Esophagus (tissue), 2 donors: Measurements from ENCODE around the gene NDUFA9. TPM values are rescaled to one million over a fixed set of nuclear protein-coding genes. Genes with fewer than 3 reads are reported as not detected.

Experiments used
- H3K27ac ChIP-seq, 2 donors: one replicate each; pipeline ENCODE4 v1.5.1; 2013; ENCODE audit warnings: low read depth in 2 of 2, mild to moderate bottlenecking in 2 of 2, inconsistent platforms in 1 of 2, low read length in 1 of 2, moderate library complexity in 1 of 2
- H3K27me3 ChIP-seq, 2 donors: one replicate each; pipeline ENCODE4 v1.6.1; 2013; ENCODE audit warnings: low read length in 2 of 2, control low read depth in 1 of 2, mild to moderate bottlenecking in 1 of 2; ENCODE audit not compliant: insufficient read depth in 2 of 2, control insufficient read depth in 1 of 2
- H3K36me3 ChIP-seq, 2 donors: one replicate each; pipeline ENCODE4 v1.6.1; 2013; ENCODE audit warnings: low read length in 1 of 2; ENCODE audit not compliant: control insufficient read depth in 2 of 2, insufficient read depth in 2 of 2
- H3K4me1 ChIP-seq, 2 donors: one replicate each; pipeline ENCODE4 v1.6.1; 2013; ENCODE audit warnings: low read length in 1 of 2; ENCODE audit not compliant: control insufficient read depth in 2 of 2, insufficient read depth in 2 of 2
- H3K4me3 ChIP-seq, 2 donors: one replicate each; pipeline ENCODE4 v1.5.1; 2013; ENCODE audit warnings: low read length in 2 of 2, mild to moderate bottlenecking in 2 of 2, low read depth in 1 of 2, moderate library complexity in 1 of 2
- H3K9me3 ChIP-seq, 2 donors: one replicate each; pipeline ENCODE4 v1.6.1; 2013; ENCODE audit warnings: mild to moderate bottlenecking in 2 of 2, low read depth in 1 of 2, low read length in 1 of 2, moderate library complexity in 1 of 2; ENCODE audit not compliant: control insufficient read depth in 2 of 2, insufficient read depth in 1 of 2
- WGBS, 2 donors: extraction: QIAGEN DNeasy Blood & Tissue Kit; methylation state at CpG; one replicate each; pipeline ENCODE4 v1.1.7; 2013; 5-methylcytosine and 5-hydroxymethylcytosine counted together
- polyA plus RNA-seq, 2 donors: library from polyadenylated mRNA; stranded (reverse); fragments of 200-250 nt; gene quantifications; one replicate each; pipeline ENCODE4 v1.2.3, GENCODE V29; 2013
- donor health status: healthy with polysubstance abuse.
- donor health status: Bipolar disorder and iron deficiency.

NDUFA9 gene
- 10 to 100 TPM; 43.5 to 69.3 TPM for polyA plus RNA-seq

- 0 to 1% methylated on average over 39 of the region's 39 CpGs for WGBS, 2 donors
- Histone ChIP-seq H3K9me3 (no peaks in the 10 kb centered on the region), H3K4me1 (no peaks in the 10 kb centered on the region), H3K27ac (peak within 1 kb of the TSS; percentile 77 to 92), H3K36me3 (no peaks in the 10 kb centered on the region), H3K27me3 (no peaks in the 10 kb centered on the region), H3K4me3 (peak within 1 kb of the TSS; percentile 74 to 93)
These were observed at the start of gene NDUFA9, which contains the start of gene AKAP3 for GRCh38 chr12:4648501-4649357. NDUFA9 (plus strand) TSS chr12:4649114; CDS start chr12:4649127, 13 bp downstream. AKAP3 (minus strand) TSS chr12:4649051; CDS start chr12:4638196, 10,855 bp downstream.

- H3K4me1 ChIP-seq = peaks cover 0 to 2% of the 10 kb centered on the region in 2 donors
- H3K27me3 ChIP-seq = no peaks in the 10 kb centered on the region
- H3K9me3 ChIP-seq = no peaks in the 10 kb centered on the region
- no peak overlapping the region for H3K4me3 ChIP-seq
- WGBS, 2 donors = 64 to 65% methylated on average over 7 of the region's 7 CpGs
- no peaks in the 10 kb centered on the region for H3K36me3 ChIP-seq
- H3K27ac ChIP-seq = no peak overlapping the region
These were observed 45.5 kb upstream of the NDUFA9 start for GRCh38 chr12:4603421-4603820.

DNA sequence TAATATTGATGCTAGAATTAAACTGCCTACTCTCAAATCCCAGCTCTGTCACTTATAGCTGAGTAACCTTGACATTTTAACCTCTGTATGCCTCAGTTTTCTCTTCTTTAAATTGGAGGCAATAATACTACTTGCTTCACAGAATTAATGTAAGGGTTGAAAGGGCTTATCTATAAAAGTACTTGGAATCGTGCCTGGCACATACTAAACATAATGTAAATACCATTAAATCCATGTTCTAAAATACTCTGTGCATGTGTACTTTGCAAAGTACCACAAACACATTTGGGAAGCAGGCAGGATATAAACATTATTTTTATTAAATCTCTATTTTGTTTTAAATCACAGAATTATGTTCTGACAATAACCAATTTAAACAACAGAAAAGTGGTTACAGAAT, 45.0 kb upstream of the NDUFA9 start:
- Histone ChIP-seq H3K27ac (no peak overlapping the region), H3K27me3 (no peaks in the 10 kb centered on the region), H3K36me3 (no peaks in the 10 kb centered on the region), H3K4me3 (no peak overlapping the region), H3K9me3 (no peaks in the 10 kb centered on the region), H3K4me1 (peaks cover 0 to 2% of the 10 kb centered on the region in 2 donors)
- WGBS, 2 donors = 8 to 14% methylated on average over 1 of the region's 1 CpG

DNA sequence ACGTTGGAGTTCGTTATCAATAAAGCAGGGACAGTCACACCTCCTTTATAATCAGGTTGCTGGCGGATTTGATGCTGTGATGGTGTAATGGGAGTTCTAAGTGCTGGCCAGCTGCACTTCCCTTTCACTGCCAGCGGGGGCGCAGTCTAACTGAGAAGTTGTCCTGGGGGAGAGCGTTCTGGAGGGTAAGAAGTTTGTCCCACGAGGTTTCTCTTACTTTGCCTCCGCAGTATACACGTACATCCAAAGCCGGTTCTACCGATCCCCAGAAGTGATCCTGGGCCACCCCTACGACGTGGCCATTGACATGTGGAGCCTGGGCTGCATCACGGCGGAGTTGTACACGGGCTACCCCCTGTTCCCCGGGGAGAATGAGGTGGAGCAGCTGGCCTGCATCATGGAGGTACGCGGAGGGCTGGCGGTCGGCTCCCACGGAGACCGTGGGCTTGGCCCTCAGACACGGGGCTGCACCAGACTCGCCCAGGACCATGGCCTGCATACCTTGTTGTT, 44.2 kb upstream of the NDUFA9 start:
- 2 to 3% methylated on average over 25 of the region's 25 CpGs for WGBS, 2 donors
- H3K27ac ChIP-seq = peak overlapping the region; percentile 52 to 65

DNA sequence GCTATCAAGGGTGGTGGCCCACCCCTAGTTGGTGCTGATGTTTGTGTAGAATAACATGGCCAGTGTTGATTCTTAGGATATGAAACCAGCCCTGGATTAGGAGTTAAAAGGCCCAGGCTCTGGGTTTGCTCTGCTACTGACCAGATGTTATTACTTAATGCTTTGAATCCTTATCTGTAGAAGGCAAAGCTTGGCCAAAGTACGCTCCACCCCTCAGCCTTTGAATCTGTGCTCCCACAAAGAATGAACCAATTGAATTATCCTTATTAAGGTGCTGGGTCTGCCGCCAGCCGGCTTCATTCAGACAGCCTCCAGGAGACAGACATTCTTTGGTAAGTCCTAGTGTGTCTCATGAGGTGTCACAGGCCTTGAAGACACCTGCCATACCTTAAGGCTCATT, 41.9 kb upstream of the NDUFA9 start:
- WGBS, 2 donors = 79 to 84% methylated on average over 3 of the region's 3 CpGs
- Histone ChIP-seq H3K4me1 (peaks cover 0 to 2% of the 10 kb centered on the region in 2 donors), H3K36me3 (peaks cover 0 to 2% of the 10 kb centered on the region in 2 donors), H3K9me3 (no peaks in the 10 kb centered on the region), H3K4me3 (no peak overlapping the region), H3K27ac (no peak overlapping the region), H3K27me3 (no peaks in the 10 kb centered on the region)

More for the DNA sequence above, 44.2 kb upstream of the NDUFA9 start:
- H3K36me3 ChIP-seq = no peaks in the 10 kb centered on the region
- H3K9me3 ChIP-seq = no peaks in the 10 kb centered on the region
- no peaks in the 10 kb centered on the region for H3K27me3 ChIP-seq
- H3K4me3 ChIP-seq = peak overlapping the region; percentile 84 to 99
- H3K4me1 ChIP-seq = peaks cover 0 to 2% of the 10 kb centered on the region in 2 donors

DNA sequence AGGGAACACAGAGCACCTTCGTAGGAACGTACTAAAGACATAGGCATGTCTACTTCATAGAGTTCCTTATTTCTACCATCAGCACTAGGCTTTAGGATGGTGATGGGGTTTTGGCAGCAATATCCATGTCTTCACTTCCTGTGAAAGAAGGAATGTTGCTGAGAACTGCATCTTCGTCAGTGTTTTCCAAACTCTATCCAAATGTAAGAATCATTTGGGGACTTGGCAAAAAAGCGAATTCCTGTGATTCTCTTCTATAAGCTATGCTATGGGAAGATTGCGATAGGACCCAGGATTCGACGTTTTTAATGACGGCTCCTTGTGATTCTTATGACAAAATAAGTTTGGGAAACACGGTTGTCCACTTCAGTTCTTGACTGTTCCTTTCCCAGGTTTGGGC, 39.8 kb upstream of the NDUFA9 start:
- Histone ChIP-seq H3K27ac (no peak overlapping the region), H3K27me3 (no peaks in the 10 kb centered on the region), H3K4me3 (no peak overlapping the region), H3K4me1 (peaks cover 0 to 2% of the 10 kb centered on the region in 2 donors), H3K36me3 (peaks cover 0 to 5% of the 10 kb centered on the region in 2 donors), H3K9me3 (no peaks in the 10 kb centered on the region)
- WGBS, 2 donors = 88 to 89% methylated on average over 9 of the region's 9 CpGs

DNA sequence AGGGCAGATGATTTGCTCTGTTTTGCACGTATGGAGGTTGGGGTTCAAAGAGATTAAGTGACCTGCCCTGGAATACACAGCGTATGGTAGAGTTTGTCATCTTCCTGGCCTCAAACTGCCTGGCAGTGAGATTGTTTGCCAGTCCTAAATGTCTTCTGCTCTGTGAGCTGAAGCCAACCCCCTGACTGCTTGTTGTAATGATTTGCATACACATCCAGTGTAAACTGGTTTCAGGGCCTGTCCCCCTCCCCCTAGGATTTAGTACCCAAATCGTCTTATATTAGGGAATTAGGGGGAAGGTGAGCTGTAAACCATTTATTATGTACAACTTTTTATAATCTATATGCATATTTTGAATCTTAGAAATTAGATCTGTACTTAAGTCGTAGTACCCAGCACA, 38.4 kb upstream of the NDUFA9 start:
- Histone ChIP-seq H3K27me3 (no peaks in the 10 kb centered on the region), H3K27ac (no peak overlapping the region), H3K4me1 (peaks cover 0 to 2% of the 10 kb centered on the region in 2 donors), H3K9me3 (no peaks in the 10 kb centered on the region), H3K36me3 (peaks cover 3 to 5% of the 10 kb centered on the region in 2 donors), H3K4me3 (no peak overlapping the region)
- 68 to 71% methylated on average over 4 of the region's 4 CpGs for WGBS, 2 donors

- Histone ChIP-seq H3K4me1 (no peaks in the 10 kb centered on the region), H3K9me3 (no peaks in the 10 kb centered on the region), H3K27ac (no peak overlapping the region), H3K4me3 (no peak overlapping the region), H3K27me3 (no peaks in the 10 kb centered on the region), H3K36me3 (peaks cover 5 to 6% of the 10 kb centered on the region in 2 donors)
- 91 to 94% methylated on average over 9 of the region's 9 CpGs for WGBS, 2 donors
These were observed 33.2 kb upstream of the NDUFA9 start for GRCh38 chr12:4615667-4616066.

DNA sequence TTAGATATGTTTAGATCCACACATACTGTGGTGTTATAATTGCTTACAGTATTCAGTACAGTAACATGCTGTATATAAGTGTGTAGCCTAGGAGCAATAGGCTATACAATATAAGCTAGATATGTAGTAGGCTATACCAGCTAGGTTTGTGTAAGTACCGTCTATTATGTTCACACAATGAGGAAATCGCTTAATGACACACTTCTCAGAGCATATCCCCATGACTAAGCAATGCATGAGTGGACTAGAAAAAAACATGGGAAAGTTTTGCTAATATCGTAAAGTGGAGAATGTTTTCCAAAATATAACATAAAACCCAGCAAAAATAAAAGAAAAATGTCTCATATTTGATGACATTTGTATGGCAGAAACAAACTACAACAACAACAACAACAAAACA, 27.4 kb upstream of the NDUFA9 start:
- H3K27ac ChIP-seq = no peak overlapping the region
- H3K4me1 ChIP-seq = no peaks in the 10 kb centered on the region
- H3K4me3 ChIP-seq = no peak overlapping the region
- H3K36me3 ChIP-seq = no peaks in the 10 kb centered on the region
- no peaks in the 10 kb centered on the region for H3K27me3 ChIP-seq
- 90 to 95% methylated on average over 3 of the region's 3 CpGs for WGBS, 2 donors
- no peaks in the 10 kb centered on the region for H3K9me3 ChIP-seq
